Stomach smooth muscle (tissue), 2 donors: Measurements from ENCODE around the gene EXOC1L.
"Not testable (repeated sequence)": the region's sequence is repeated elsewhere in the genome, so short reads cannot be mapped to it uniquely, and the experiment has no call there.

Experiments
- H3K27ac ChIP-seq: one replicate; pipeline ENCODE4 v1.7.0; 2013; ENCODE audit warnings: mild to moderate bottlenecking, low read length, inconsistent platforms
- H3K27me3 ChIP-seq, 2 donors: one replicate each; pipeline ENCODE4 v1.7.0; 2013; ENCODE audit warnings: low read length in 2 of 2; ENCODE audit not compliant: insufficient read depth in 2 of 2, control insufficient read depth in 1 of 2
- H3K36me3 ChIP-seq, 2 donors: one replicate each; pipeline ENCODE4 v1.7.0; 2013; ENCODE audit warnings: low read length in 2 of 2; ENCODE audit not compliant: control insufficient read depth in 2 of 2, insufficient read depth in 2 of 2
- H3K4me1 ChIP-seq: one replicate; pipeline ENCODE4 v1.7.0; 2013; ENCODE audit warnings: low read length; ENCODE audit not compliant: control insufficient read depth, insufficient read depth
- H3K4me3 ChIP-seq, 2 donors: one replicate each; pipeline ENCODE4 v1.7.0; 2013; ENCODE audit warnings: low read length in 2 of 2
- H3K9ac ChIP-seq, 2 donors: one replicate each; pipeline ENCODE4 v1.7.0; 2013; ENCODE audit warnings: low read length in 2 of 2, mild to moderate bottlenecking in 1 of 2
- H3K9me3 ChIP-seq, 2 donors: one replicate each; pipeline ENCODE4 v1.7.0; 2013; ENCODE audit warnings: low read length in 2 of 2; ENCODE audit not compliant: control insufficient read depth in 2 of 2
- donor health status: healthy.
- donor health status: Pancreatic carcinoma.

The EXOC1L gene

GRCh38 chr4:55834086-55834795 is 14.7 kb downstream of the EXOC1L start:
- Histone ChIP-seq H3K9me3 (no peaks in the 10 kb centered on the region), H3K27me3 (no peaks in the 10 kb centered on the region), H3K9ac (no peak overlapping the region), H3K36me3 (no peaks in the 10 kb centered on the region), H3K27ac (no peak overlapping the region), H3K4me3 (no peak overlapping the region), H3K4me1 (no peaks in the 10 kb centered on the region)

GRCh38 chr4:55837903-55838302 is 18.3 kb downstream of the EXOC1L start:
- H3K4me1 ChIP-seq, result no peaks in the 10 kb centered on the region
- no peak overlapping the region for H3K27ac ChIP-seq
- H3K9ac ChIP-seq, result no peak overlapping the region
- no peak overlapping the region for H3K4me3 ChIP-seq
- H3K36me3 ChIP-seq, result no peaks in the 10 kb centered on the region
- H3K9me3 ChIP-seq, result no peaks in the 10 kb centered on the region
- peaks cover 0 to 4% of the 10 kb centered on the region in 2 donors for H3K27me3 ChIP-seq

GRCh38 chr4:55838356-55838755 is 18.8 kb downstream of the EXOC1L start:
- no peaks in the 10 kb centered on the region for H3K36me3 ChIP-seq
- H3K4me3 ChIP-seq, result no peak overlapping the region
- peaks cover 0 to 4% of the 10 kb centered on the region in 2 donors for H3K27me3 ChIP-seq
- no peaks in the 10 kb centered on the region for H3K4me1 ChIP-seq
- H3K9ac ChIP-seq, result no peak overlapping the region
- no peak overlapping the region for H3K27ac ChIP-seq
- H3K9me3 ChIP-seq, result no peaks in the 10 kb centered on the region

GRCh38 chr4:55838952-55839351 is 19.4 kb downstream of the EXOC1L start:
- no peak overlapping the region for H3K4me3 ChIP-seq
- peaks cover 0 to 4% of the 10 kb centered on the region in 2 donors for H3K27me3 ChIP-seq
- H3K36me3 ChIP-seq, result no peaks in the 10 kb centered on the region
- no peaks in the 10 kb centered on the region for H3K4me1 ChIP-seq
- no peaks in the 10 kb centered on the region for H3K9me3 ChIP-seq
- no peak overlapping the region for H3K9ac ChIP-seq
- H3K27ac ChIP-seq, result no peak overlapping the region

GRCh38 chr4:55840956-55841355 is 21.4 kb downstream of the EXOC1L start:
- Histone ChIP-seq H3K27ac (no peak overlapping the region), H3K36me3 (no peaks in the 10 kb centered on the region), H3K9ac (no peak overlapping the region), H3K27me3 (peaks cover 0 to 4% of the 10 kb centered on the region in 2 donors), H3K4me3 (no peak overlapping the region), H3K4me1 (no peaks in the 10 kb centered on the region), H3K9me3 (no peaks in the 10 kb centered on the region)

- not testable (repeated sequence) for H3K27ac ChIP-seq, H3K27me3 ChIP-seq, H3K9me3 ChIP-seq, H3K4me1 ChIP-seq, H3K9ac ChIP-seq, H3K36me3 ChIP-seq, H3K4me3 ChIP-seq
Measured at GRCh38 chr4:55841373-55842239, 22.0 kb downstream of the EXOC1L start.

- H3K4me3 ChIP-seq, result not testable (repeated sequence)
Measured at GRCh38 chr4:55842312-55842711, 22.7 kb downstream of the EXOC1L start.

GRCh38 chr4:55849724-55850123 is 30.1 kb downstream of the EXOC1L start:
- Histone ChIP-seq H3K27me3 (peaks cover 0 to 2% of the 10 kb centered on the region in 2 donors), H3K9ac (no peak overlapping the region), H3K36me3 (no peaks in the 10 kb centered on the region), H3K4me1 (no peaks in the 10 kb centered on the region), H3K27ac (no peak overlapping the region), H3K4me3 (no peak overlapping the region), H3K9me3 (no peaks in the 10 kb centered on the region)

More at GRCh38 chr4:55842312-55842711, 22.7 kb downstream of the EXOC1L start:
- H3K27ac ChIP-seq, H3K9ac ChIP-seq, H3K27me3 ChIP-seq, H3K4me1 ChIP-seq, H3K9me3 ChIP-seq, H3K36me3 ChIP-seq: not testable (repeated sequence)

GRCh38 chr4:55851885-55852284 is 32.3 kb downstream of the EXOC1L start:
- H3K9me3 ChIP-seq, result no peaks in the 10 kb centered on the region
- H3K9ac ChIP-seq, result no peak overlapping the region
- no peaks in the 10 kb centered on the region for H3K4me1 ChIP-seq
- H3K36me3 ChIP-seq, result no peaks in the 10 kb centered on the region
- H3K4me3 ChIP-seq, result no peak overlapping the region
- peaks cover 0 to 2% of the 10 kb centered on the region in 2 donors for H3K27me3 ChIP-seq
- no peak overlapping the region for H3K27ac ChIP-seq

GRCh38 chr4:55853484-55854046 is 34.0 kb downstream of the EXOC1L start, which contains the start of gene EXOC1:
EXOC1 (plus strand) TSS chr4:55853648; CDS start chr4:55858324, 4,676 bp downstream.
- no peaks in the 10 kb centered on the region for H3K36me3 ChIP-seq
- H3K27ac ChIP-seq, result peak within 1 kb of the TSS; percentile 78
- no peaks in the 10 kb centered on the region for H3K4me1 ChIP-seq
- peak within 1 kb of the TSS; percentile 91 to 92 for H3K9ac ChIP-seq
- H3K4me3 ChIP-seq, result peak within 1 kb of the TSS; percentile 92 to 97
- no peaks in the 10 kb centered on the region for H3K9me3 ChIP-seq
- H3K27me3 ChIP-seq, result peaks cover 0 to 2% of the 10 kb centered on the region in 2 donors
